ENCODE data around the gene RGS17.

DNA sequence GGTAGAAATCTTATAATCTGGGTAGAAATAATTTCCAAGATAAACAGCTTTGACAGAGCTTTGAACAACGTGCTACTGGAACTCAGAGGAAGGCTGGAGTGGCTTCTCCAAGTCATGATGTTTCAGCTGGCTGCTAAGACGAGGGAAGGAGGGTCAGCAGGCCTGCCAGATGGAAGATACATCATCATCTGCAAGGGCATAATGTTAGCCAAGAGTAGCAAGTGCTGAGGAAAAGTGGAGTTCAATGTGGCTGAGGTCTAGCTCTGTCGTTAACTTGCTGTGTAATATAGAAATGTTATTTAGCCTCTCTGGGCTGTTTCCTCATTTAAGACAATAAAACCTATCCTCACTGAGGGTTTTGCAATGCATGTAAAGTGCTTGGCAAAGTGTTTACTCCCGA is 35.1 kb downstream of the RGS17 start:
- TF ChIP-seq CTCF (IDR thresholded peaks at IDR 0.05) (no peak), POLR2A (IDR thresholded peaks at IDR 0.05) (no peak)

Data from lower leg skin (tissue), 3 donors.